ENCODE measurements around the gene ZNF358. TPM values are rescaled to one million over a fixed set of nuclear protein-coding genes. Genes with fewer than 3 reads are reported as not detected.
A peak's percentile ranks its signal among the peaks of the same experiment; 100 is the strongest.

ZNF358 gene
- total and polyA plus RNA-seq, 2 of the 13 experiments (the other 11 are each of a cell fraction or from before 2014, with no cell fraction given): 9.1 to 37.0 TPM

DNA sequence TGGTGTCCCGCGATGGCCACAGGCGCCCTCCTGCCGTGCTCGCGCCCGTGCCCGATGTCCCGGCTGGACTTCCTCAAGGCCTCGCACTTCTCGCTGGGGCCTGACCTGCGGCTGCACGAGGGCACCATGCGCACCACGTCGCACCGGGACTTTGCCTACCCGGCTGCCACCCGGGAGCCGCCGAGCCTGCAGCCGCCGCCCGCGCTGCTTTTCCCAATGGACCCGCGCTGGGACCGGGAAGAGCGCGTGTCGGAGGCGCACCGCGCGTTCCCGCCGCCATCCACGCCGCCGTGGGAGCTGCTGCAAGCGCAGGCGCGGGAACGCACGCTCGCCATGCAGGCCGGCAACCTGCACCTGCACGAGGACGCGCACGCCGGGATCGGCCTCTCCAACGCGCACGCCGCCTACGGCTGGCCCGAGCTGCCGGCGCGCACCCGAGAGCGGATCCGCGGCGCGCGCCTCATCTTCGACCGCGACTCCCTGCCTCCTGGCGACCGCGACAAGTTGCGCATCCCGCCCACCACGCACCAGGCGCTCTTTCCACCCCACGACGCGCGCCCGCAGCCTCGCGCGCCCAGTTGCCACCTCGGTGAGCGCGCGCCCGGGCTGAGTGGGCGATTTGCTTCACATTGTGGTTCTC is 15.0 kb upstream of the ZNF358 start (continued):
- TF ChIP-seq, protein P1, sequence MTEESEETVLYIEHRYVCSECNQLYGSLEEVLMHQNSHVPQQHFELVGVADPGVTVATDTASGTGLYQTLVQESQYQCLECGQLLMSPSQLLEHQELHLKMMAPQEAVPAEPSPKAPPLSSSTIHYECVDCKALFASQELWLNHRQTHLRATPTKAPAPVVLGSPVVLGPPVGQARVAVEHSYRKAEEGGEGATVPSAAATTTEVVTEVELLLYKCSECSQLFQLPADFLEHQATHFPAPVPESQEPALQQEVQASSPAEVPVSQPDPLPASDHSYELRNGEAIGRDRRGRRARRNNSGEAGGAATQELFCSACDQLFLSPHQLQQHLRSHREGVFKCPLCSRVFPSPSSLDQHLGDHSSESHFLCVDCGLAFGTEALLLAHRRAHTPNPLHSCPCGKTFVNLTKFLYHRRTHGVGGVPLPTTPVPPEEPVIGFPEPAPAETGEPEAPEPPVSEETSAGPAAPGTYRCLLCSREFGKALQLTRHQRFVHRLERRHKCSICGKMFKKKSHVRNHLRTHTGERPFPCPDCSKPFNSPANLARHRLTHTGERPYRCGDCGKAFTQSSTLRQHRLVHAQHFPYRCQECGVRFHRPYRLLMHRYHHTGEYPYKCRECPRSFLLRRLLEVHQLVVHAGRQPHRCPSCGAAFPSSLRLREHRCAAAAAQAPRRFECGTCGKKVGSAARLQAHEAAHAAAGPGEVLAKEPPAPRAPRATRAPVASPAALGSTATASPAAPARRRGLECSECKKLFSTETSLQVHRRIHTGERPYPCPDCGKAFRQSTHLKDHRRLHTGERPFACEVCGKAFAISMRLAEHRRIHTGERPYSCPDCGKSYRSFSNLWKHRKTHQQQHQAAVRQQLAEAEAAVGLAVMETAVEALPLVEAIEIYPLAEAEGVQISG (CRISPR knock-in tag; IDR thresholded peaks at IDR 0.05): peak; percentile 40; the same call in 1 of the 2 replicates
- TF ChIP-seq ZNF44 (CRISPR knock-in tag; IDR thresholded peaks at IDR 0.05) (0 out of 2 replicates have a peak, but pooled peaks have one; percentile 81), ZFP90 (CRISPR knock-in tag; IDR thresholded peaks at IDR 0.05; ENCODE audit: borderline replicate concordance) (no peak), SMAD1 (CRISPR knock-in tag; IDR thresholded peaks at IDR 0.05; ENCODE audit: borderline replicate concordance, low read depth) (peak; percentile 88; the same call in 1 of the 2 replicates), TEAD3 (CRISPR knock-in tag; optimal IDR thresholded peaks at IDR 0.05; ENCODE audit: borderline replicate concordance) (no peak), STAG1 (CRISPR knock-in tag; IDR thresholded peaks at IDR 0.05) (no peak), SMYD3 (CRISPR knock-in tag; IDR thresholded peaks at IDR 0.05) (0 out of 2 replicates have a peak, but pooled peaks have one; percentile 45), ZNF564 (CRISPR knock-in tag; IDR thresholded peaks at IDR 0.05) (0 out of 2 replicates have a peak, but pooled peaks have one; percentile 46)
- TF ChIP-seq, protein P2, sequence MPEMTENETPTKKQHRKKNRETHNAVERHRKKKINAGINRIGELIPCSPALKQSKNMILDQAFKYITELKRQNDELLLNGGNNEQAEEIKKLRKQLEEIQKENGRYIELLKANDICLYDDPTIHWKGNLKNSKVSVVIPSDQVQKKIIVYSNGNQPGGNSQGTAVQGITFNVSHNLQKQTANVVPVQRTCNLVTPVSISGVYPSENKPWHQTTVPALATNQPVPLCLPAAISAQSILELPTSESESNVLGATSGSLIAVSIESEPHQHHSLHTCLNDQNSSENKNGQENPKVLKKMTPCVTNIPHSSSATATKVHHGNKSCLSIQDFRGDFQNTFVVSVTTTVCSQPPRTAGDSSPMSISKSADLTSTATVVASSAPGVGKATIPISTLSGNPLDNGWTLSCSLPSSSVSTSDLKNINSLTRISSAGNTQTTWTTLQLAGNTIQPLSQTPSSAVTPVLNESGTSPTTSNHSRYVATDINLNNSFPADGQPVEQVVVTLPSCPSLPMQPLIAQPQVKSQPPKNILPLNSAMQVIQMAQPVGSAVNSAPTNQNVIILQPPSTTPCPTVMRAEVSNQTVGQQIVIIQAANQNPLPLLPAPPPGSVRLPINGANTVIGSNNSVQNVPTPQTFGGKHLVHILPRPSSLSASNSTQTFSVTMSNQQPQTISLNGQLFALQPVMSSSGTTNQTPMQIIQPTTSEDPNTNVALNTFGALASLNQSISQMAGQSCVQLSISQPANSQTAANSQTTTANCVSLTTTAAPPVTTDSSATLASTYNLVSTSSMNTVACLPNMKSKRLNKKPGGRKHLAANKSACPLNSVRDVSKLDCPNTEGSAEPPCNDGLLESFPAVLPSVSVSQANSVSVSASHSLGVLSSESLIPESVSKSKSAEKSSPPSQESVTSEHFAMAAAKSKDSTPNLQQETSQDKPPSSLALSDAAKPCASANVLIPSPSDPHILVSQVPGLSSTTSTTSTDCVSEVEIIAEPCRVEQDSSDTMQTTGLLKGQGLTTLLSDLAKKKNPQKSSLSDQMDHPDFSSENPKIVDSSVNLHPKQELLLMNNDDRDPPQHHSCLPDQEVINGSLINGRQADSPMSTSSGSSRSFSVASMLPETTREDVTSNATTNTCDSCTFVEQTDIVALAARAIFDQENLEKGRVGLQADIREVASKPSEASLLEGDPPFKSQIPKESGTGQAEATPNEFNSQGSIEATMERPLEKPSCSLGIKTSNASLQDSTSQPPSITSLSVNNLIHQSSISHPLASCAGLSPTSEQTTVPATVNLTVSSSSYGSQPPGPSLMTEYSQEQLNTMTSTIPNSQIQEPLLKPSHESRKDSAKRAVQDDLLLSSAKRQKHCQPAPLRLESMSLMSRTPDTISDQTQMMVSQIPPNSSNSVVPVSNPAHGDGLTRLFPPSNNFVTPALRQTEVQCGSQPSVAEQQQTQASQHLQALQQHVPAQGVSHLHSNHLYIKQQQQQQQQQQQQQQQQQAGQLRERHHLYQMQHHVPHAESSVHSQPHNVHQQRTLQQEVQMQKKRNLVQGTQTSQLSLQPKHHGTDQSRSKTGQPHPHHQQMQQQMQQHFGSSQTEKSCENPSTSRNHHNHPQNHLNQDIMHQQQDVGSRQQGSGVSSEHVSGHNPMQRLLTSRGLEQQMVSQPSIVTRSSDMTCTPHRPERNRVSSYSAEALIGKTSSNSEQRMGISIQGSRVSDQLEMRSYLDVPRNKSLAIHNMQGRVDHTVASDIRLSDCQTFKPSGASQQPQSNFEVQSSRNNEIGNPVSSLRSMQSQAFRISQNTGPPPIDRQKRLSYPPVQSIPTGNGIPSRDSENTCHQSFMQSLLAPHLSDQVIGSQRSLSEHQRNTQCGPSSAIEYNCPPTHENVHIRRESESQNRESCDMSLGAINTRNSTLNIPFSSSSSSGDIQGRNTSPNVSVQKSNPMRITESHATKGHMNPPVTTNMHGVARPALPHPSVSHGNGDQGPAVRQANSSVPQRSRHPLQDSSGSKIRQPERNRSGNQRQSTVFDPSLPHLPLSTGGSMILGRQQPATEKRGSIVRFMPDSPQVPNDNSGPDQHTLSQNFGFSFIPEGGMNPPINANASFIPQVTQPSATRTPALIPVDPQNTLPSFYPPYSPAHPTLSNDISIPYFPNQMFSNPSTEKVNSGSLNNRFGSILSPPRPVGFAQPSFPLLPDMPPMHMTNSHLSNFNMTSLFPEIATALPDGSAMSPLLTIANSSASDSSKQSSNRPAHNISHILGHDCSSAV (CRISPR knock-in tag; IDR thresholded peaks at IDR 0.05; ENCODE audit: borderline replicate concordance): no peak
- TF ChIP-seq, protein P3, sequence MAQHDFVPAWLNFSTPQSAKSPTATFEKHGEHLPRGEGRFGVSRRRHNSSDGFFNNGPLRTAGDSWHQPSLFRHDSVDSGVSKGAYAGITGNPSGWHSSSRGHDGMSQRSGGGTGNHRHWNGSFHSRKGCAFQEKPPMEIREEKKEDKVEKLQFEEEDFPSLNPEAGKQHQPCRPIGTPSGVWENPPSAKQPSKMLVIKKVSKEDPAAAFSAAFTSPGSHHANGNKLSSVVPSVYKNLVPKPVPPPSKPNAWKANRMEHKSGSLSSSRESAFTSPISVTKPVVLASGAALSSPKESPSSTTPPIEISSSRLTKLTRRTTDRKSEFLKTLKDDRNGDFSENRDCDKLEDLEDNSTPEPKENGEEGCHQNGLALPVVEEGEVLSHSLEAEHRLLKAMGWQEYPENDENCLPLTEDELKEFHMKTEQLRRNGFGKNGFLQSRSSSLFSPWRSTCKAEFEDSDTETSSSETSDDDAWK (CRISPR knock-in tag; IDR thresholded peaks at IDR 0.05): no peak
- TF ChIP-seq, protein P4, sequence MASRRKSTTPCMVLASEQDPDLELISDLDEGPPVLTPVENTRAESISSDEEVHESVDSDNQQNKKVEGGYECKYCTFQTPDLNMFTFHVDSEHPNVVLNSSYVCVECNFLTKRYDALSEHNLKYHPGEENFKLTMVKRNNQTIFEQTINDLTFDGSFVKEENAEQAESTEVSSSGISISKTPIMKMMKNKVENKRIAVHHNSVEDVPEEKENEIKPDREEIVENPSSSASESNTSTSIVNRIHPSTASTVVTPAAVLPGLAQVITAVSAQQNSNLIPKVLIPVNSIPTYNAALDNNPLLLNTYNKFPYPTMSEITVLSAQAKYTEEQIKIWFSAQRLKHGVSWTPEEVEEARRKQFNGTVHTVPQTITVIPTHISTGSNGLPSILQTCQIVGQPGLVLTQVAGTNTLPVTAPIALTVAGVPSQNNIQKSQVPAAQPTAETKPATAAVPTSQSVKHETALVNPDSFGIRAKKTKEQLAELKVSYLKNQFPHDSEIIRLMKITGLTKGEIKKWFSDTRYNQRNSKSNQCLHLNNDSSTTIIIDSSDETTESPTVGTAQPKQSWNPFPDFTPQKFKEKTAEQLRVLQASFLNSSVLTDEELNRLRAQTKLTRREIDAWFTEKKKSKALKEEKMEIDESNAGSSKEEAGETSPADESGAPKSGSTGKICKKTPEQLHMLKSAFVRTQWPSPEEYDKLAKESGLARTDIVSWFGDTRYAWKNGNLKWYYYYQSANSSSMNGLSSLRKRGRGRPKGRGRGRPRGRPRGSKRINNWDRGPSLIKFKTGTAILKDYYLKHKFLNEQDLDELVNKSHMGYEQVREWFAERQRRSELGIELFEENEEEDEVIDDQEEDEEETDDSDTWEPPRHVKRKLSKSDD (CRISPR knock-in tag; IDR thresholded peaks at IDR 0.05; ENCODE audit: low read depth): no peak
- TF ChIP-seq, protein P5, sequence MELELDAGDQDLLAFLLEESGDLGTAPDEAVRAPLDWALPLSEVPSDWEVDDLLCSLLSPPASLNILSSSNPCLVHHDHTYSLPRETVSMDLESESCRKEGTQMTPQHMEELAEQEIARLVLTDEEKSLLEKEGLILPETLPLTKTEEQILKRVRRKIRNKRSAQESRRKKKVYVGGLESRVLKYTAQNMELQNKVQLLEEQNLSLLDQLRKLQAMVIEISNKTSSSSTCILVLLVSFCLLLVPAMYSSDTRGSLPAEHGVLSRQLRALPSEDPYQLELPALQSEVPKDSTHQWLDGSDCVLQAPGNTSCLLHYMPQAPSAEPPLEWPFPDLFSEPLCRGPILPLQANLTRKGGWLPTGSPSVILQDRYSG (CRISPR knock-in tag; IDR thresholded peaks at IDR 0.05): peak; percentile 69; the same call in 1 of the 2 replicates

Measured in HepG2 (cell line).